Astrocyte (in vitro differentiated cells and primary cell): Measurements from ENCODE around the gene KCNH8. TPM values are rescaled to one million over a fixed set of nuclear protein-coding genes. Genes with fewer than 3 reads are reported as not detected.

Experiments
- DNase-seq: peaks from one replicate; pipeline ENCODE4 v3.0.0-alpha.2; 2010; ENCODE audit warnings: low read depth
- FAIRE-seq: peaks from 2 replicates; lab custom pipeline; 2011; peaks lifted over from hg19 to GRCh38; lab: Jason Lieb, UNC
- H2AFZ ChIP-seq: 2 replicates; pipeline ENCODE4 v1.6.0; 2012; ENCODE audit warnings: low read depth, low read length, inconsistent platforms
- H3K27ac ChIP-seq: 2 replicates; pipeline ENCODE4 v1.5.1; 2011; ENCODE audit warnings: low read depth, low read length, inconsistent platforms
- H3K27me3 ChIP-seq: 2 replicates; pipeline ENCODE4 v1.6.0; 2011; ENCODE audit warnings: low read length, inconsistent platforms; ENCODE audit not compliant: insufficient read depth
- H3K36me3 ChIP-seq: 2 replicates; pipeline ENCODE4 v1.5.1; 2011; ENCODE audit warnings: low read length, inconsistent platforms; ENCODE audit not compliant: insufficient read depth
- H3K4me1 ChIP-seq: 2 replicates; pipeline ENCODE4 v1.5.1; 2011; ENCODE audit warnings: low read length, inconsistent platforms; ENCODE audit not compliant: insufficient read depth
- H3K4me2 ChIP-seq: 2 replicates; pipeline ENCODE4 v1.6.0; 2012; ENCODE audit warnings: low read length, inconsistent platforms
- H3K4me3 ChIP-seq: 2 replicates; pipeline ENCODE4 v1.5.1; 2011; ENCODE audit warnings: low read depth, mild to moderate bottlenecking, low read length, inconsistent platforms; ENCODE audit not compliant: insufficient read depth
- H3K79me2 ChIP-seq: 2 replicates; pipeline ENCODE4 v1.6.0; 2012; ENCODE audit warnings: mild to moderate bottlenecking, low read length, inconsistent platforms; ENCODE audit not compliant: insufficient read depth
- H3K9ac ChIP-seq: 2 replicates; pipeline ENCODE4 v1.6.0; 2012; ENCODE audit warnings: mild to moderate bottlenecking, low read length, inconsistent platforms
- H3K9me3 ChIP-seq: 2 replicates; pipeline ENCODE4 v1.5.1; 2012; ENCODE audit warnings: low read depth, mild to moderate bottlenecking, low read length, inconsistent platforms; ENCODE audit not compliant: insufficient read depth
- H4K20me1 ChIP-seq: 2 replicates; pipeline ENCODE4 v1.6.0; 2012; ENCODE audit warnings: low read length, inconsistent platforms; ENCODE audit not compliant: insufficient read depth
- H3K27ac Mint-ChIP-seq: one replicate; pipeline ENCODE4 v1.8.0; 2021; ENCODE audit warnings: mild to moderate bottlenecking, mixed read lengths; ENCODE audit not compliant: unreplicated experiment
- H3K27me3 Mint-ChIP-seq: one replicate; pipeline ENCODE4 v1.8.0; 2021; ENCODE audit warnings: low read depth, mixed read lengths; ENCODE audit not compliant: unreplicated experiment
- H3K36me3 Mint-ChIP-seq: one replicate; pipeline ENCODE4 v1.8.0; 2021; ENCODE audit warnings: low read depth, mixed read lengths; ENCODE audit not compliant: unreplicated experiment
- H3K4me1 Mint-ChIP-seq: one replicate; pipeline ENCODE4 v1.8.0; 2021; ENCODE audit warnings: low read depth, mixed read lengths; ENCODE audit not compliant: unreplicated experiment
- H3K4me3 Mint-ChIP-seq: one replicate; pipeline ENCODE4 v1.8.0; 2021; ENCODE audit warnings: mild to moderate bottlenecking, moderate library complexity, mixed read lengths; ENCODE audit not compliant: unreplicated experiment
- H3K9me3 Mint-ChIP-seq: one replicate; pipeline ENCODE4 v1.8.0; 2021; ENCODE audit warnings: mild to moderate bottlenecking, mixed read lengths; ENCODE audit not compliant: unreplicated experiment
- CTCF ChIP-seq: IDR thresholded peaks from 2 replicates; pipeline ENCODE4 v1.5.1; 2011; ENCODE audit warnings: low read depth, mild to moderate bottlenecking, inconsistent platforms, low read length, moderate library complexity; ENCODE audit not compliant: insufficient read depth
- EZH2 ChIP-seq: IDR thresholded peaks from 2 replicates; pipeline ENCODE4 v1.6.1; 2012; ENCODE audit warnings: mild to moderate bottlenecking, low read length, inconsistent platforms; ENCODE audit not compliant: insufficient read depth
- total RNA-seq: library from RNA; stranded (reverse); gene quantifications from 2 replicates; pipeline ENCODE4 v1.2.1, GENCODE V29; 2021

The KCNH8 gene
- total RNA-seq, 1 donor from 2014 or later: 0.45 TPM

GRCh38 chr3:19202754-19203153 is 54.4 kb downstream of the KCNH8 start:
- DNase-seq: no peak
- no peak overlapping the region for H3K4me2 ChIP-seq
- H3K9me3 ChIP-seq: no peaks in the 10 kb centered on the region
- Mint-ChIP-seq H3K36me3 (no peaks in the 10 kb centered on the region), H3K4me3 (no peak overlapping the region), H3K27me3 (no peaks in the 10 kb centered on the region), H3K27ac (no peak overlapping the region), H3K9me3 (no peaks in the 10 kb centered on the region), H3K4me1 (no peaks in the 10 kb centered on the region)
- no peaks in the 10 kb centered on the region for H3K4me1 ChIP-seq
- H3K4me3 ChIP-seq: no peak overlapping the region
- no peak overlapping the region for H3K9ac ChIP-seq
- H3K79me2 ChIP-seq: no peaks in the 10 kb centered on the region
- H3K27me3 ChIP-seq: no peaks in the 10 kb centered on the region
- no peak for FAIRE-seq
- no peaks in the 10 kb centered on the region for H3K36me3 ChIP-seq
- TF ChIP-seq EZH2 (no peak), CTCF (no peak)
- H2AFZ ChIP-seq: no peak overlapping the region
- no peaks in the 10 kb centered on the region for H4K20me1 ChIP-seq
- no peak overlapping the region for H3K27ac ChIP-seq

GRCh38 chr3:19206540-19206939 is 58.2 kb downstream of the KCNH8 start:
- Histone ChIP-seq H2AFZ (no peak overlapping the region), H3K79me2 (no peaks in the 10 kb centered on the region), H3K9me3 (no peaks in the 10 kb centered on the region), H3K4me2 (no peak overlapping the region), H3K9ac (no peak overlapping the region), H3K27ac (no peak overlapping the region), H3K4me3 (no peak overlapping the region), H3K4me1 (no peaks in the 10 kb centered on the region), H3K36me3 (no peaks in the 10 kb centered on the region), H3K27me3 (no peaks in the 10 kb centered on the region), H4K20me1 (no peaks in the 10 kb centered on the region)
- Mint-ChIP-seq H3K4me3 (no peak overlapping the region), H3K27me3 (no peaks in the 10 kb centered on the region), H3K9me3 (no peaks in the 10 kb centered on the region), H3K4me1 (no peaks in the 10 kb centered on the region), H3K27ac (no peak overlapping the region), H3K36me3 (no peaks in the 10 kb centered on the region)
- no peak for DNase-seq
- no peak for TF ChIP-seq EZH2
- no peak for TF ChIP-seq CTCF
- no peak for FAIRE-seq

GRCh38 chr3:19213603-19214220 is 65.4 kb downstream of the KCNH8 start:
- Histone ChIP-seq H2AFZ (no peak overlapping the region), H4K20me1 (no peaks in the 10 kb centered on the region), H3K4me3 (no peak overlapping the region), H3K4me2 (no peak overlapping the region), H3K27ac (no peak overlapping the region), H3K36me3 (no peaks in the 10 kb centered on the region), H3K79me2 (no peaks in the 10 kb centered on the region), H3K4me1 (no peaks in the 10 kb centered on the region), H3K9ac (no peak overlapping the region), H3K9me3 (no peaks in the 10 kb centered on the region), H3K27me3 (no peaks in the 10 kb centered on the region)
- no peak overlapping the region for H3K27ac Mint-ChIP-seq
- no peaks in the 10 kb centered on the region for H3K27me3 Mint-ChIP-seq
- FAIRE-seq (no peak), DNase-seq (no peak)
- no peaks in the 10 kb centered on the region for H3K36me3 Mint-ChIP-seq
- H3K9me3 Mint-ChIP-seq: no peaks in the 10 kb centered on the region
- no peak overlapping the region for H3K4me3 Mint-ChIP-seq
- no peak for TF ChIP-seq EZH2
- no peak for TF ChIP-seq CTCF
- H3K4me1 Mint-ChIP-seq: no peaks in the 10 kb centered on the region
